ENCODE results near the gene POLA1. TPM values are rescaled to one million over a fixed set of nuclear protein-coding genes. Genes with fewer than 3 reads are reported as not detected.

POLA1 gene
- total and polyA plus RNA-seq, 7 experiments from 2014 or later: 4.1 to 26.6 (median 6.5) TPM

DNA sequence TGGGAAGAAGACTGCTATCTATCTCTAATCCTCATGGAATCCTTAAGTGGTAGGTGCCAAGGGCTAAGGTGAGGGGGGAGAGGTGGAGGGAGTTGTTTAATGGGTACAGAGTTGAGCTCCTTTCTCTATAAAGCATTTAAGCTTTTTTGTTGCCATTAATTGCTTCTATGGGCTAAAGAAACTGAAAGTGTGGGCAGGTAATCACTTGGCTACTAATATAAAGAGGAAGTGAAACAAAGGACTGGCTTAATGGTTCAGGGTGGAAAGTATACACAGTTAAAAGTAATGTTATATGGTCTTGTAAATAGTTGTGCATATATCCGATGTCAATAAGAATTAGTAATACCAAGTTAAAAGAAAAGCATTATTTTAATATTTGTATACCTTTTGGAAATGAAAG lies 83.9 kb downstream of the POLA1 start:
- H3K36me3 ChIP-seq (ENCODE audit: control insufficient read depth in 2 of 3, insufficient read depth in 3 of 3, low read length in 3 of 3): no peaks in the 10 kb centered on the region
- no peak for DNase-seq
- CTCF ChIA-PET: no interaction called here
- POLR2A ChIA-PET: no interaction called here
- H3K4me1 Mint-ChIP-seq: peaks cover 0 to 9% (median 0%) of the 10 kb centered on the region in 7 donors
- intact Hi-C loops (cut with micrococcal nuclease): no loop called here
- H3K27ac ChIP-seq (ENCODE audit: low read depth, low read length): no peak overlapping the region
- H3K36me3 Mint-ChIP-seq: peaks cover 0 to 18% (median 4%) of the 10 kb centered on the region in 5 donors
- H3K27ac Mint-ChIP-seq: peak overlapping the region in 1 of 9 donors; percentile 60
- no peaks in the 10 kb centered on the region for H3K4me1 ChIP-seq (ENCODE audit: control insufficient read depth in 2 of 2, insufficient read depth in 2 of 2, low read length in 2 of 2)
- H3K9me3 ChIP-seq (ENCODE audit: control insufficient read depth in 2 of 3, low read length in 3 of 3): no peaks in the 10 kb centered on the region
- H3K9me3 Mint-ChIP-seq: no peaks in the 10 kb centered on the region
- no peak overlapping the region for H3K4me3 ChIP-seq (ENCODE audit: low read length)
- no peak for ATAC-seq
- no peaks in the 10 kb centered on the region for H3K27me3 Mint-ChIP-seq
- H3K4me3 Mint-ChIP-seq: no peak overlapping the region
- H3K27me3 ChIP-seq (ENCODE audit: control insufficient read depth in 2 of 2, insufficient read depth in 2 of 2, low read length in 2 of 2): no peaks in the 10 kb centered on the region

DNA sequence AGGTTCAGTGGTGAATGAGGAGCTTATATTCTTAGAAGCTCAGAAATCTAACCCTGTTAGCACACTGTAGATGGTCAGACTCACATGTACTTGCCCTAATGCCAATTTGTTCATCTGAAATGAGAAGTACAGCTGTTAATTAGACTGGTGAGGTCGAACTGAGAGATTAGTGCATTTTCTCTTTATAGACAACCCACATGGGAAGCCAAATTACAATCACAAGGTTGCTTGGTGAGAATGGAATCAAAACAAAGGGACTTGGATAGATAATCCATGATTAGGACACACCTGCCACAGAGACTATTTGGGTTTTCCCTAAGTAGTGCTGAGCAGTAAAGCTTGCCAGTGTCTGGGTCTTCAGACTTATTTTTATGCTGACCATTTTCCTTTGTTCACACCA lies 88.3 kb downstream of the POLA1 start:
- Mint-ChIP-seq H3K27ac (no peak overlapping the region), H3K27me3 (no peaks in the 10 kb centered on the region), H3K9me3 (no peaks in the 10 kb centered on the region), H3K4me1 (peaks cover 0 to 4% (median 0%) of the 10 kb centered on the region in 7 donors), H3K36me3 (peaks cover 0 to 23% (median 13%) of the 10 kb centered on the region in 5 donors), H3K4me3 (no peak overlapping the region)
- Histone ChIP-seq H3K4me3 (ENCODE audit: low read length) (no peak overlapping the region), H3K36me3 (ENCODE audit: control insufficient read depth in 2 of 3, insufficient read depth in 3 of 3, low read length in 3 of 3) (no peaks in the 10 kb centered on the region), H3K4me1 (ENCODE audit: control insufficient read depth in 2 of 2, insufficient read depth in 2 of 2, low read length in 2 of 2) (no peaks in the 10 kb centered on the region), H3K27me3 (ENCODE audit: control insufficient read depth in 2 of 2, insufficient read depth in 2 of 2, low read length in 2 of 2) (no peaks in the 10 kb centered on the region), H3K27ac (ENCODE audit: low read depth, low read length) (no peak overlapping the region), H3K9me3 (ENCODE audit: control insufficient read depth in 2 of 3, low read length in 3 of 3) (no peaks in the 10 kb centered on the region)
- DNase-seq: no peak
- ATAC-seq: no peak
- POLR2A ChIA-PET: no interaction called here
- intact Hi-C loops (cut with micrococcal nuclease): no loop called here
- CTCF ChIA-PET: no interaction called here

DNA sequence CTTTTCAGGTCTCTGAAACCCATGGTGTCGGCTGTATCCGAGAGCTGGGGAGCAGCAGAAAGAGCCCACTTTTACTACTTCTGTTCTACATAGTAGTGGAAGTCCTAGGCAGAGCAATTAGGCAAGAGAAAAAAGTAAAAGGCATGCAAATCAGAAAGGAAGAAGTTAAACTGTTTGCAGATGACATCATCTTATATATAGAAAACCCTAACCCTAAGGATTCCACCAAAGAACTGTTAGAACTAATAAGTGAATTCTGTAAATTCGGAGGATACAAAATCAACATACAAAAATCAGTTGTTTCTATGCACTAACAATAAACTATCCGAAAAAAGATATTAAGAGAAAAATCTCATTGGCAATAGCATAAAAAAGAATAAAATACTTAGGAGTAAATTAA lies 95.3 kb downstream of the POLA1 start:
- H3K9me3 Mint-ChIP-seq: peaks cover 0 to 2% (median 0%) of the 10 kb centered on the region in 11 donors
- H3K36me3 Mint-ChIP-seq: peaks cover 0 to 35% (median 22%) of the 10 kb centered on the region in 5 donors
- CTCF ChIA-PET: no interaction called here
- no peak overlapping the region for H3K4me3 ChIP-seq (ENCODE audit: low read length)
- peaks cover 0 to 1% (median 0%) of the 10 kb centered on the region in 7 donors for H3K4me1 Mint-ChIP-seq
- POLR2A ChIA-PET: no interaction called here
- intact Hi-C loops (cut with micrococcal nuclease): no loop called here
- ATAC-seq (no peak), DNase-seq (no peak)
- H3K9me3 ChIP-seq (ENCODE audit: control insufficient read depth in 2 of 3, low read length in 3 of 3): no peaks in the 10 kb centered on the region
- H3K27ac ChIP-seq (ENCODE audit: low read depth, low read length): no peak overlapping the region
- H3K27ac Mint-ChIP-seq: no peak overlapping the region
- no peaks in the 10 kb centered on the region for H3K27me3 ChIP-seq (ENCODE audit: control insufficient read depth in 2 of 2, insufficient read depth in 2 of 2, low read length in 2 of 2)
- no peaks in the 10 kb centered on the region for H3K36me3 ChIP-seq (ENCODE audit: control insufficient read depth in 2 of 3, insufficient read depth in 3 of 3, low read length in 3 of 3)
- H3K27me3 Mint-ChIP-seq: no peaks in the 10 kb centered on the region
- no peaks in the 10 kb centered on the region for H3K4me1 ChIP-seq (ENCODE audit: control insufficient read depth in 2 of 2, insufficient read depth in 2 of 2, low read length in 2 of 2)
- H3K4me3 Mint-ChIP-seq: no peak overlapping the region

DNA sequence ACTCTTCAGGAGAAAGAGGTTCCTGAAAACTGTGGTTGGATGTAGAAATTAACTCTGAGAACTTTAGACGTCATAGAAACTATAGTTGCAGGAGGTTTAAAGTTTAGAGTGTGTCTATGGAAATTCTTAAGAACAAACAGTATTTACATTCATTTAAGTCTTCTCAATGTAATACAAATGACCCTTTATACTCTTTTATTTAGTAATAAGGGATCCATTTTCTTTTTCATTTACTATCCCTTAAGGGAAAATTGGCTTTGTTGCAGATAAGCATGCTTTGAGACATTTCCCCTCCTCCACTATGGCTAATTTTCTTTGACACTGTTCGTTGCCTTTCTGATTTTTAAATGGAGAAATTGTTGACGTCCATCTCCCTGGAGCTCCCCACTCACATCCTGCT lies 96.4 kb downstream of the POLA1 start:
- Histone ChIP-seq H3K27ac (ENCODE audit: low read depth, low read length) (no peak overlapping the region), H3K9me3 (ENCODE audit: control insufficient read depth in 2 of 3, low read length in 3 of 3) (no peaks in the 10 kb centered on the region), H3K4me3 (ENCODE audit: low read length) (no peak overlapping the region), H3K4me1 (ENCODE audit: control insufficient read depth in 2 of 2, insufficient read depth in 2 of 2, low read length in 2 of 2) (no peaks in the 10 kb centered on the region), H3K36me3 (ENCODE audit: control insufficient read depth in 2 of 3, insufficient read depth in 3 of 3, low read length in 3 of 3) (no peaks in the 10 kb centered on the region), H3K27me3 (ENCODE audit: control insufficient read depth in 2 of 2, insufficient read depth in 2 of 2, low read length in 2 of 2) (no peaks in the 10 kb centered on the region)
- ChIA-PET POLR2A (no interaction called here), CTCF (no interaction called here)
- ATAC-seq (no peak), DNase-seq (no peak)
- Mint-ChIP-seq H3K36me3 (peaks cover 0 to 36% (median 22%) of the 10 kb centered on the region in 5 donors), H3K27ac (no peak overlapping the region), H3K4me3 (no peak overlapping the region), H3K4me1 (peaks cover 0 to 1% (median 0%) of the 10 kb centered on the region in 7 donors), H3K27me3 (no peaks in the 10 kb centered on the region), H3K9me3 (peaks cover 0 to 2% (median 0%) of the 10 kb centered on the region in 11 donors)
- intact Hi-C loops (cut with micrococcal nuclease): no loop called here

DNA sequence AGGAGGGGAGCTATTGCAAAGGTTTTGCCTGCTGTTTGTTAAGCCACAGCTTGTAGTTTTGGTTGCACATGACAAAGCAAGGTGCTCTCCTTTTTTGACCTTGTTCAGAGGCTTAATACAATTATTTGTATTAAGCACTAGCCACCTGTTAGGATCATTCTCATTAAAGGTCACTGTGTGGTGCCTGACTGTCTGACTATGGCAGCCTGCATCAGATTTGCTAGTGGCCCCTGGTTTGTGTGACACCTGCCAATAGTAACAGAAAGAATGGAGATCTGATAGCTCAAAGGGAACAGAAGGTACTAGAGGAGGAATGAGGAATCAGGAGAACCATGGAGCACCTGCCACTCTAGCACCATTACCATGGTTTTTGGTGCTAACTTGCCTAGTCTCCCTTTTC lies 102.5 kb downstream of the POLA1 start:
- H3K4me3 Mint-ChIP-seq: no peak overlapping the region
- Histone ChIP-seq H3K36me3 (ENCODE audit: control insufficient read depth in 2 of 3, insufficient read depth in 3 of 3, low read length in 3 of 3) (no peaks in the 10 kb centered on the region), H3K4me1 (ENCODE audit: control insufficient read depth in 2 of 2, insufficient read depth in 2 of 2, low read length in 2 of 2) (no peaks in the 10 kb centered on the region), H3K4me3 (ENCODE audit: low read length) (no peak overlapping the region), H3K27ac (ENCODE audit: low read depth, low read length) (no peak overlapping the region), H3K27me3 (ENCODE audit: control insufficient read depth in 2 of 2, insufficient read depth in 2 of 2, low read length in 2 of 2) (no peaks in the 10 kb centered on the region), H3K9me3 (ENCODE audit: control insufficient read depth in 2 of 3, low read length in 3 of 3) (no peaks in the 10 kb centered on the region)
- DNase-seq (no peak), ATAC-seq (no peak)
- CTCF ChIA-PET: no interaction called here
- peaks cover 0 to 20% (median 16%) of the 10 kb centered on the region in 5 donors for H3K36me3 Mint-ChIP-seq
- POLR2A ChIA-PET: no interaction called here
- H3K27ac Mint-ChIP-seq: no peak overlapping the region
- H3K4me1 Mint-ChIP-seq: peaks cover 0 to 5% (median 0%) of the 10 kb centered on the region in 7 donors
- no peaks in the 10 kb centered on the region for H3K27me3 Mint-ChIP-seq
- intact Hi-C loops (cut with micrococcal nuclease): no loop called here
- no peaks in the 10 kb centered on the region for H3K9me3 Mint-ChIP-seq

DNA sequence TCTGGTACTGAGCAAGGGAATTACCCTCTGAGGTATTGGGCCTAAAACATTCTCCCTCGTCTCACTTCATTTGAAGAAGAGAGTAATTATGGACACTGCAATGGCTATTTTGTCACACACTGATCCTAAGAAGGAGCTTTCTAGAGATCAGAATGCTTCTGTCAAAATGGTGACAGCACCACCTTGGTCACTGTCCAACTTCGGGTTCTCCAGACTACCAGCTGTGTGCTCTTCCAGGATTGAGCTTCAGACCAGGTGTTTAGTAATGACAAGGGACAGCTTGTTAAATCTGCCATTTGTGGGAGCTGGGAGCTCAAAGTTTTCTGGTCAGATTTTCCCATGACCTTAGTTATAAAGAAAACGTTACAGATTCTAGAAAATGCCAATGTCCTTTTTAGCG lies 105.4 kb downstream of the POLA1 start:
- H3K9me3 ChIP-seq (ENCODE audit: control insufficient read depth in 2 of 3, low read length in 3 of 3): no peaks in the 10 kb centered on the region
- intact Hi-C loops (cut with micrococcal nuclease): no loop called here
- Mint-ChIP-seq H3K9me3 (no peaks in the 10 kb centered on the region), H3K27me3 (no peaks in the 10 kb centered on the region), H3K4me1 (peaks cover 0 to 5% (median 0%) of the 10 kb centered on the region in 7 donors), H3K4me3 (no peak overlapping the region), H3K36me3 (peaks cover 0 to 12% (median 4%) of the 10 kb centered on the region in 5 donors), H3K27ac (no peak overlapping the region)
- no peak for ATAC-seq
- no peaks in the 10 kb centered on the region for H3K4me1 ChIP-seq (ENCODE audit: control insufficient read depth in 2 of 2, insufficient read depth in 2 of 2, low read length in 2 of 2)
- no peak overlapping the region for H3K27ac ChIP-seq (ENCODE audit: low read depth, low read length)
- CTCF ChIA-PET: no interaction called here
- POLR2A ChIA-PET: no interaction called here
- no peak overlapping the region for H3K4me3 ChIP-seq (ENCODE audit: low read length)
- no peaks in the 10 kb centered on the region for H3K27me3 ChIP-seq (ENCODE audit: control insufficient read depth in 2 of 2, insufficient read depth in 2 of 2, low read length in 2 of 2)
- H3K36me3 ChIP-seq (ENCODE audit: control insufficient read depth in 2 of 3, insufficient read depth in 3 of 3, low read length in 3 of 3): no peaks in the 10 kb centered on the region
- no peak for DNase-seq

DNA sequence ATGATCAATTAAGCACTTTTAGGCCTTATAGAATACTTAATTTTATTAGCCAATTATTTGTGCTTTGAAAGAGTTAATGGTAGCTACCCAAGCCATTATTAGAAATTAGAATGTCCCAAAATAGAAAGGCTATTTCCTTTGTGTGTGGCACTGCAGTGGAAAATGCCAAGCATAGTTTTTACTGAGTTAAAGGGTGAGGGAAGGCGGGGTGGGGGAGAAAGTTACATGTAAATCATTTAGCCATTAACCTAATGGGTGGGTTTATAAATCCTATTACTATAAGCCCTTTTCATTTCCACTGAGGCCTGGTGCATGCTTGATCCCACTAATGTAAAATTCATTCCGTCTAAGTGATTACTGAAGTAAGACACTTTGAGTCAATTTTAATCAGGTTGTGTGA lies 105.8 kb downstream of the POLA1 start:
- Histone ChIP-seq H3K9me3 (ENCODE audit: control insufficient read depth in 2 of 3, low read length in 3 of 3) (no peaks in the 10 kb centered on the region), H3K27ac (ENCODE audit: low read depth, low read length) (no peak overlapping the region), H3K4me3 (ENCODE audit: low read length) (no peak overlapping the region), H3K4me1 (ENCODE audit: control insufficient read depth in 2 of 2, insufficient read depth in 2 of 2, low read length in 2 of 2) (no peaks in the 10 kb centered on the region), H3K36me3 (ENCODE audit: control insufficient read depth in 2 of 3, insufficient read depth in 3 of 3, low read length in 3 of 3) (no peaks in the 10 kb centered on the region), H3K27me3 (ENCODE audit: control insufficient read depth in 2 of 2, insufficient read depth in 2 of 2, low read length in 2 of 2) (no peaks in the 10 kb centered on the region)
- ChIA-PET CTCF (no interaction called here), POLR2A (no interaction called here)
- no peak for ATAC-seq
- DNase-seq: no peak
- Mint-ChIP-seq H3K4me3 (no peak overlapping the region), H3K27me3 (no peaks in the 10 kb centered on the region), H3K4me1 (peaks cover 0 to 5% (median 0%) of the 10 kb centered on the region in 7 donors), H3K9me3 (no peaks in the 10 kb centered on the region), H3K27ac (no peak overlapping the region), H3K36me3 (peaks cover 0 to 8% (median 4%) of the 10 kb centered on the region in 5 donors)
- intact Hi-C loops (cut with micrococcal nuclease): no loop called here

Data from naive thymus-derived CD4-positive, alpha-beta T cell (primary cell).